ENCODE data around the gene LY6G5C. TPM values are rescaled to one million over a fixed set of nuclear protein-coding genes. Genes with fewer than 3 reads are reported as not detected.

LY6G5C gene
- polyA plus RNA-seq, 1 donor (not counting 4 experiments of a cell fraction or from before 2014, with no cell fraction given): 0.58 TPM

DNA sequence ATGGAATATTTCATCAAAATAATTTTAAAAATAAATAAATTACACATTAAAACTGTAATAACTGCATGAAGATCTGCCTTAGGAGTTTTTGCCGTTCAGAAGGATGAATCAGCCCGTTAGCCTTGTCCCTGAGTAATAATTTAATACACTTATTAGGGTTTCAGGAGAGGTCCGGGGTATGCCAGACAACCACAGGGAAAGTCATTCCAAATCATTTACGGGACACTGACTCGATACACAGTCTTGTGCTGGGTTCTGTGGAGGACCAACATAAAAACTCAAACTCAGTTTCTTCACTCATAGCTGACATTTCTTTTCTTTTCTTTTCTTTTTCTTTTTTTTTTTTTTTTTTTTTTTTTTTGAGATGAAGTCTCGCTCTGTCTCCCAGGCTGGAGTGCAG is 25.1 kb upstream of the LY6G5C start:
- Histone ChIP-seq H4K20me1 (ENCODE audit: control insufficient read depth, extremely low read depth, insufficient read depth, low read length) (no peaks in the 10 kb centered on the region), H3K9ac (ENCODE audit: control insufficient read depth, extremely low read depth, insufficient read depth, low read length) (no peak overlapping the region), H3K27me3 (ENCODE audit: control insufficient read depth, extremely low read depth, insufficient read depth, low read length) (no peaks in the 10 kb centered on the region), H3K4me2 (ENCODE audit: control insufficient read depth, extremely low read depth, insufficient read depth, low read depth, low read length) (no peak overlapping the region), H3K9me3 (ENCODE audit: control insufficient read depth, low read depth, low read length) (no peaks in the 10 kb centered on the region), H3K4me3 (ENCODE audit: control insufficient read depth in 2 of 3, extremely low read depth in 1 of 3, insufficient read depth in 2 of 3, low read depth in 1 of 3, low read length in 3 of 3) (no peak overlapping the region), H3K9me1 (ENCODE audit: control insufficient read depth, extremely low read depth, insufficient read depth, low read length) (no peaks in the 10 kb centered on the region), H3K36me3 (ENCODE audit: control insufficient read depth in 2 of 2, extremely low read depth in 1 of 2, insufficient read depth in 2 of 2, low read length in 2 of 2) (no peaks in the 10 kb centered on the region), H3K4me1 (ENCODE audit: control insufficient read depth, extremely low read depth, insufficient read depth, low read length) (peaks cover 11% of the 10 kb centered on the region), H2AFZ (ENCODE audit: control insufficient read depth, low read length) (no peak overlapping the region), H3K79me2 (ENCODE audit: control insufficient read depth, insufficient read depth, low read length) (peaks cover 17% of the 10 kb centered on the region), H3K27ac (ENCODE audit: control insufficient read depth, insufficient read depth, low read length) (no peak overlapping the region)
- no peak for DNase-seq (ENCODE audit: low read depth, low spot score)
- no peak for TF ChIP-seq EZH2 (IDR thresholded peaks at IDR 0.05; ENCODE audit: low read length)
- TF ChIP-seq, protein P1, sequence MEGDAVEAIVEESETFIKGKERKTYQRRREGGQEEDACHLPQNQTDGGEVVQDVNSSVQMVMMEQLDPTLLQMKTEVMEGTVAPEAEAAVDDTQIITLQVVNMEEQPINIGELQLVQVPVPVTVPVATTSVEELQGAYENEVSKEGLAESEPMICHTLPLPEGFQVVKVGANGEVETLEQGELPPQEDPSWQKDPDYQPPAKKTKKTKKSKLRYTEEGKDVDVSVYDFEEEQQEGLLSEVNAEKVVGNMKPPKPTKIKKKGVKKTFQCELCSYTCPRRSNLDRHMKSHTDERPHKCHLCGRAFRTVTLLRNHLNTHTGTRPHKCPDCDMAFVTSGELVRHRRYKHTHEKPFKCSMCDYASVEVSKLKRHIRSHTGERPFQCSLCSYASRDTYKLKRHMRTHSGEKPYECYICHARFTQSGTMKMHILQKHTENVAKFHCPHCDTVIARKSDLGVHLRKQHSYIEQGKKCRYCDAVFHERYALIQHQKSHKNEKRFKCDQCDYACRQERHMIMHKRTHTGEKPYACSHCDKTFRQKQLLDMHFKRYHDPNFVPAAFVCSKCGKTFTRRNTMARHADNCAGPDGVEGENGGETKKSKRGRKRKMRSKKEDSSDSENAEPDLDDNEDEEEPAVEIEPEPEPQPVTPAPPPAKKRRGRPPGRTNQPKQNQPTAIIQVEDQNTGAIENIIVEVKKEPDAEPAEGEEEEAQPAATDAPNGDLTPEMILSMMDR (optimal IDR thresholded peaks at IDR 0.05 in 1 of 3, IDR thresholded peaks at IDR 0.05 in 1 of 3, conservative IDR thresholded peaks at IDR 0.05 in 1 of 3; ENCODE audit: extremely low read depth in 1 of 3, insufficient read depth in 2 of 3, low read length in 3 of 3): no peak
- dilution Hi-C loops (cut with MboI; ENCODE audit: extremely low pct_ligation_motif_present, low sequenced_read_pairs): no loop called here
- FAIRE-seq: no peak

DNA sequence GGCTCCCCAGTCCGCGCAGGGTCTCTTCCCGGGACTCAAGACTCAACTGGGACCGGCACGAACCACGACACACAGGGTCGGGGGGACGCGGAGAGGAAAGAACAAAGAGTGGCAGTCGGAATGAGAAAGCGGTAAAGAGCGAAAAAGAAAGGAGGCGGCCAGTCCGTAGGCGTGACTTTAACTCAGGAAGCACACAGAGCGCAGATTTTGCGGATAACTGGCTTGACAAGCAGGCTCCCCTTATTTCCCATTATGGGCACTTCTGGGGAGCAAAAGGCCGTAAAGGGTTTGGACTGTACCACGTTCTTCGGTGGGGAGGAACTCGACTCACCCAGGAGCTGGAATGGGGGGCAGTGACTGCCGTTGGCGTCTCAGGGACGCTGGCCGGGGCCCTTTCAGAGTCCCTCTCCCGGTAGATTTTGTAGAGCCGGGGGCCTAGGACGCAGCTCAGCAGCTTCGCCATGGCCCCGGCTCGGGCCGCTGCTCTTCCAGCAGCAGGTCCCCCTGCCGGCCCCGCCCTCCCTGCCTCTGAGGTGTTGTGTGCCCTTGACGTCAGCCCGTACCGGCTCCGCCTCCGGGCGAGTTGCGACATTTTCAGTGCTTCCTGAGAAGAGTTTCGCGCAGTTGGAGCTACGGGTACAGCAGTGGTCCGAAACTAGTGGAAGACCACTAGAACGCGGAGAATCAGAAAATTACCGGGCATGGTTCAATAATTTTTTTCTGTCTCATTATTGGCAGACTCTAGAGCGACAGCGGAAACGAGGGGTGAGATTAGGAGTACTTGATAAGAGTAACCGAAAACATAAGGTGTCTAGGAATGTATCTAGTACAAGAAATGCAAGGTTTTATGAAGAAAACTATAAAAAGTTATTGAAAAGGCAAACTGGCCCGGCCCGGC is 22.2 kb upstream of the LY6G5C start, which contains the start of gene ABHD16A:
TSS of gene ABHD16A (minus strand) at position 506 of the 898 bp plus-strand sequence. CDS start at position 463, 43 bp downstream.
- Histone ChIP-seq H3K9me3 (ENCODE audit: control insufficient read depth, low read depth, low read length) (no peaks in the 10 kb centered on the region), H3K4me1 (ENCODE audit: control insufficient read depth, extremely low read depth, insufficient read depth, low read length) (peaks cover 9% of the 10 kb centered on the region), H4K20me1 (ENCODE audit: control insufficient read depth, extremely low read depth, insufficient read depth, low read length) (no peaks in the 10 kb centered on the region), H3K36me3 (ENCODE audit: control insufficient read depth in 2 of 2, extremely low read depth in 1 of 2, insufficient read depth in 2 of 2, low read length in 2 of 2) (no peaks in the 10 kb centered on the region), H2AFZ (ENCODE audit: control insufficient read depth, low read length) (peak within 1 kb of the TSS; percentile 86), H3K79me2 (ENCODE audit: control insufficient read depth, insufficient read depth, low read length) (peaks cover 19% of the 10 kb centered on the region), H3K9ac (ENCODE audit: control insufficient read depth, extremely low read depth, insufficient read depth, low read length) (peak within 1 kb of the TSS; percentile 89), H3K4me2 (ENCODE audit: control insufficient read depth, extremely low read depth, insufficient read depth, low read depth, low read length) (peak within 1 kb of the TSS; percentile 98), H3K4me3 (ENCODE audit: control insufficient read depth in 2 of 3, extremely low read depth in 1 of 3, insufficient read depth in 2 of 3, low read depth in 1 of 3, low read length in 3 of 3) (peak within 1 kb of the TSS; percentile 73 to 87 (median 86)), H3K9me1 (ENCODE audit: control insufficient read depth, extremely low read depth, insufficient read depth, low read length) (no peaks in the 10 kb centered on the region), H3K27ac (ENCODE audit: control insufficient read depth, insufficient read depth, low read length) (peak within 1 kb of the TSS; percentile 87), H3K27me3 (ENCODE audit: control insufficient read depth, extremely low read depth, insufficient read depth, low read length) (no peaks in the 10 kb centered on the region)
- peak; percentile 82 for DNase-seq (ENCODE audit: low read depth, low spot score)
- peak; percentile 80 for FAIRE-seq
- dilution Hi-C loops (cut with MboI; ENCODE audit: extremely low pct_ligation_motif_present, low sequenced_read_pairs): no loop called here
- TF ChIP-seq, protein P1 (optimal IDR thresholded peaks at IDR 0.05 in 1 of 3, IDR thresholded peaks at IDR 0.05 in 1 of 3, conservative IDR thresholded peaks at IDR 0.05 in 1 of 3; ENCODE audit: extremely low read depth in 1 of 3, insufficient read depth in 2 of 3, low read length in 3 of 3): peak in 1 of 3 experiments; percentile 14
- no peak for TF ChIP-seq EZH2 (IDR thresholded peaks at IDR 0.05; ENCODE audit: low read length)

Measured in keratinocyte (primary cell).